ENCODE data around the gene FYN.

DNA sequence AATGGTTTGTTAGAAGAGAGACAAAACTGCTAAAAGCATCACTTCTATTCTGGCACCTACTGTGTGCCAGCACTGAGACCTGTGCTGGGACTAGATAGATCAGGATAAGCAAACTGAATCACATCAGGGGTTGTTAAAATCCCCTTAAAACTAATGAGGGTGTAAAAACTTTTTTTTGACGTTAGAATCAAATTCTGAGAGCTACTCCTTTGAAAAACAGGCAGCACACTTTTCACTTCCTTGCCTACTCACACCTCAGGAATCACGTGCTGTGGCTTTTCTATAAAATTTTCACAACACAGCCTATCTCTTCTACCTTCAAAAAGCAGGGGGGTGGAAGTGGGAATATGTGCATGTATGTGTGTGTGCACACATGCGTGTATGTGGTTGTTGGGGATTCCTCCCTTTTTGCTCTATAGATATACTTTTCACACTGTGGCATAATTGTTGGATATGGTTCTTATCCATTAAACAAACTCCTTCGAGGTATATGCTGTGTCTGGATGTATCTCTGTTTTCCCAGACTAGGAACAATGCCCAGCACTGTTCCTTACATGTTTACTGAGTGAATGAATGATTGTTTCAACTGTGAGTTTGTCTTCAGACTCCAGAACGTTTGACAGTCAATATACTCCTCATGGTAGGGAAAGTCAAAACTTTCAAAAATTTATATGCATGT, 105.4 kb downstream of the FYN start:
- TF ChIP-seq EP300 (IDR thresholded peaks at IDR 0.05; ENCODE audit: low read depth in 2 of 2, low read length in 2 of 2) (no peak), EP300 (CRISPR knock-in tag; IDR thresholded peaks at IDR 0.05; ENCODE audit: borderline replicate concordance) (no peak), DPF2 (CRISPR knock-in tag; IDR thresholded peaks at IDR 0.05; ENCODE audit: borderline replicate concordance, low read depth) (no peak), MAX (IDR thresholded peaks at IDR 0.05) (no peak), ZNF724P (CRISPR knock-in tag; IDR thresholded peaks at IDR 0.05; ENCODE audit: borderline replicate concordance) (no peak), MIER3 (CRISPR knock-in tag; IDR thresholded peaks at IDR 0.05; ENCODE audit: borderline replicate concordance) (no peak)

All from HepG2 (cell line).